A549 (cell line): ENCODE measurements around the gene TCN2.

Experiments used
- CEBPB ChIP-seq, 2 experiments: fragments of >200 bp in 1 of 2; sonication (Bioruptor Twin) in 1 of 2; formaldehyde crosslinking in 1 of 2; IDR thresholded peaks; 2 replicates each; pipeline ENCODE4 v1.6.1; 2012 to 2016
- ESRRA ChIP-seq: fragments of 150-350 bp; IDR thresholded peaks from 2 replicates; pipeline ENCODE4 v1.6.1; 2014; ENCODE audit warnings: mild to moderate bottlenecking, low read length, borderline replicate concordance
- HDAC2 ChIP-seq: fragments of 200-600 bp; sonication (generic); IDR thresholded peaks from 2 replicates; pipeline ENCODE4 v1.6.1; 2016
- TF ChIP-seq, protein P1 (sequence below): fragments of 200-600 bp; sonication (generic); IDR thresholded peaks from 2 replicates; pipeline ENCODE4 v1.6.1; 2016; ENCODE audit warnings: antibody characterized with exemption, mild to moderate bottlenecking, moderate library complexity
- TF ChIP-seq, protein P2 (sequence below): IDR thresholded peaks from 2 replicates; pipeline ENCODE4 v1.6.1; 2012
- TF ChIP-seq, protein P3 (sequence below): fragments of 150-350 bp; IDR thresholded peaks from 2 replicates; pipeline ENCODE4 v1.6.1; 2014; ENCODE audit warnings: low read depth, mild to moderate bottlenecking, low read length
- TF ChIP-seq, protein P4 (sequence below): fragments of >200 bp; sonication (Bioruptor Twin); formaldehyde crosslinking; IDR thresholded peaks from 3 replicates; pipeline ENCODE4 v1.5.1; 2016

DNA sequence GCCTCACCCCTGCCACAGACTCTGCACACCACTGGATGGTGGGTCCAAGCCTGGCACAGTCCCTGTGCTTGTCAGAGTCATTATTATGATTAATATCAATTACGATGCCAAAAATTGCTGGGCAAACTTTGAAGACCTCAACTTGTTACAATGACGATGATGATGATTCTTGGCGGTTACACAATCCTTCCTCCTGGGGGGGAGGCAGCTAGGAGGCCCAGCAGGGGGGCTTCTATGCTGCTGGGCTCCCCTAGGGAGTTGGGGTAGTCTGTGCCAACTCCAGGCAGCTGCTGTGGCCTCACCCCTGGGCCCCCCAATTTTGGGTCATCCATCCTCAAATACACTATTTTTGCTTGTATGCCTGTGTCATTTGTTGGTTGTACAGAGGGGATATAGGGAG lies 40.6 kb downstream of the TCN2 start:
- TF ChIP-seq, protein P1, sequence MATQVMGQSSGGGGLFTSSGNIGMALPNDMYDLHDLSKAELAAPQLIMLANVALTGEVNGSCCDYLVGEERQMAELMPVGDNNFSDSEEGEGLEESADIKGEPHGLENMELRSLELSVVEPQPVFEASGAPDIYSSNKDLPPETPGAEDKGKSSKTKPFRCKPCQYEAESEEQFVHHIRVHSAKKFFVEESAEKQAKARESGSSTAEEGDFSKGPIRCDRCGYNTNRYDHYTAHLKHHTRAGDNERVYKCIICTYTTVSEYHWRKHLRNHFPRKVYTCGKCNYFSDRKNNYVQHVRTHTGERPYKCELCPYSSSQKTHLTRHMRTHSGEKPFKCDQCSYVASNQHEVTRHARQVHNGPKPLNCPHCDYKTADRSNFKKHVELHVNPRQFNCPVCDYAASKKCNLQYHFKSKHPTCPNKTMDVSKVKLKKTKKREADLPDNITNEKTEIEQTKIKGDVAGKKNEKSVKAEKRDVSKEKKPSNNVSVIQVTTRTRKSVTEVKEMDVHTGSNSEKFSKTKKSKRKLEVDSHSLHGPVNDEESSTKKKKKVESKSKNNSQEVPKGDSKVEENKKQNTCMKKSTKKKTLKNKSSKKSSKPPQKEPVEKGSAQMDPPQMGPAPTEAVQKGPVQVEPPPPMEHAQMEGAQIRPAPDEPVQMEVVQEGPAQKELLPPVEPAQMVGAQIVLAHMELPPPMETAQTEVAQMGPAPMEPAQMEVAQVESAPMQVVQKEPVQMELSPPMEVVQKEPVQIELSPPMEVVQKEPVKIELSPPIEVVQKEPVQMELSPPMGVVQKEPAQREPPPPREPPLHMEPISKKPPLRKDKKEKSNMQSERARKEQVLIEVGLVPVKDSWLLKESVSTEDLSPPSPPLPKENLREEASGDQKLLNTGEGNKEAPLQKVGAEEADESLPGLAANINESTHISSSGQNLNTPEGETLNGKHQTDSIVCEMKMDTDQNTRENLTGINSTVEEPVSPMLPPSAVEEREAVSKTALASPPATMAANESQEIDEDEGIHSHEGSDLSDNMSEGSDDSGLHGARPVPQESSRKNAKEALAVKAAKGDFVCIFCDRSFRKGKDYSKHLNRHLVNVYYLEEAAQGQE = no peak
- TF ChIP-seq, protein P2, sequence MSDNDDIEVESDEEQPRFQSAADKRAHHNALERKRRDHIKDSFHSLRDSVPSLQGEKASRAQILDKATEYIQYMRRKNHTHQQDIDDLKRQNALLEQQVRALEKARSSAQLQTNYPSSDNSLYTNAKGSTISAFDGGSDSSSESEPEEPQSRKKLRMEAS = no peak
- TF ChIP-seq, protein P3, sequence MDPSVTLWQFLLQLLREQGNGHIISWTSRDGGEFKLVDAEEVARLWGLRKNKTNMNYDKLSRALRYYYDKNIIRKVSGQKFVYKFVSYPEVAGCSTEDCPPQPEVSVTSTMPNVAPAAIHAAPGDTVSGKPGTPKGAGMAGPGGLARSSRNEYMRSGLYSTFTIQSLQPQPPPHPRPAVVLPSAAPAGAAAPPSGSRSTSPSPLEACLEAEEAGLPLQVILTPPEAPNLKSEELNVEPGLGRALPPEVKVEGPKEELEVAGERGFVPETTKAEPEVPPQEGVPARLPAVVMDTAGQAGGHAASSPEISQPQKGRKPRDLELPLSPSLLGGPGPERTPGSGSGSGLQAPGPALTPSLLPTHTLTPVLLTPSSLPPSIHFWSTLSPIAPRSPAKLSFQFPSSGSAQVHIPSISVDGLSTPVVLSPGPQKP = no peak
- TF ChIP-seq HDAC2 = no peak
- TF ChIP-seq ESRRA = no peak
- TF ChIP-seq, protein P4, sequence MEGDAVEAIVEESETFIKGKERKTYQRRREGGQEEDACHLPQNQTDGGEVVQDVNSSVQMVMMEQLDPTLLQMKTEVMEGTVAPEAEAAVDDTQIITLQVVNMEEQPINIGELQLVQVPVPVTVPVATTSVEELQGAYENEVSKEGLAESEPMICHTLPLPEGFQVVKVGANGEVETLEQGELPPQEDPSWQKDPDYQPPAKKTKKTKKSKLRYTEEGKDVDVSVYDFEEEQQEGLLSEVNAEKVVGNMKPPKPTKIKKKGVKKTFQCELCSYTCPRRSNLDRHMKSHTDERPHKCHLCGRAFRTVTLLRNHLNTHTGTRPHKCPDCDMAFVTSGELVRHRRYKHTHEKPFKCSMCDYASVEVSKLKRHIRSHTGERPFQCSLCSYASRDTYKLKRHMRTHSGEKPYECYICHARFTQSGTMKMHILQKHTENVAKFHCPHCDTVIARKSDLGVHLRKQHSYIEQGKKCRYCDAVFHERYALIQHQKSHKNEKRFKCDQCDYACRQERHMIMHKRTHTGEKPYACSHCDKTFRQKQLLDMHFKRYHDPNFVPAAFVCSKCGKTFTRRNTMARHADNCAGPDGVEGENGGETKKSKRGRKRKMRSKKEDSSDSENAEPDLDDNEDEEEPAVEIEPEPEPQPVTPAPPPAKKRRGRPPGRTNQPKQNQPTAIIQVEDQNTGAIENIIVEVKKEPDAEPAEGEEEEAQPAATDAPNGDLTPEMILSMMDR = no peak
- no peak for TF ChIP-seq CEBPB (IDR thresholded peaks at IDR 0.05)
